NCI-H82 treated with DMSO at 0.1 percent for 48 hours (cell line): ENCODE results near the gene RYR2.

Experiments used
- DNase-seq: peaks from one replicate; lab custom pipeline; 2025; ENCODE audit not compliant: unreplicated experiment; lab: John Stamatoyannopoulos, UW

The RYR2 gene

DNA sequence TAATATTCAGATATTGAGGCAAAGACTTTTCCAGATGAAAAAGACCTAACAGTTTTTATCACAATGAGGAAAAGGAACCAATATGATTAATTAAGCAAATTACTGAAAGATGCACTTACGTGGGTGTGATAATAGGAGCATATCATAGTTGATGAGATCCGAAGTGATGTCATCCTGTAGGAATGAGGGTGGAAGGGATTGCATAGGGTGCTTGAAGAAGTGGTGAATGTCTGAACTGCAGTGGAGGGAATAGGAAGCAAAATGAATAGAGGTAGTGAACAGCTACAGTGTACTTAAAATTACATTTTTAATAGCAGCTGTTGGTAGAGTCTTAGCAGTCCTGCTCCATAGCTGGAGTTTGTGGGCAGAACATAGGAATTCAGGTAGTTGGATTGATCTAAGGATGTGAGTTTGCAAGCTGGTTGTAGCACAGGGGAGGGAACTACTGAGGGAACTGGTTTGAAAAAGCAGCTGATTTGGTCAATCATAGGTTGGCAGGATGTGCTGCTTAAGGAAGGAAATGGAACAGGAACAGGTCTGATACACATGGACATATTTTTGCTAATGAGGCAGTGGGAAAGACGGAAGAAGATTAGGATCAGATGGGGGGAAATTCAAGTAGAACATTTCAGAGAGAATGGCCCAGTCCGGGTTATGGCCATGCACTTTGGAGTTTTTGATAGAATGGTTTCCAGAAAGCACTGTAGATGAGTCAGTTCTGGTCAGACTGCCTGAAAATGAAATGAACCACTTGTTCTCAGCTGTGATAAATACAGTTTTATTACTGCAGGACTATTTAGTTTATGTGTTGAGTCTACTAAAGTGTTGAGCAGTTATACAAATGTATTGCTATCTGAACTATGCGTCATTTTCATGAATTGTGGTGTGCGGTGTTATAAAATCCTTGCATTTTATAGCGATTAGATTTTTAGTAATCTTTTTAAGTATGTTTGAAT, 155.8 kb downstream of the RYR2 start:
- no peak for DNase-seq

DNA sequence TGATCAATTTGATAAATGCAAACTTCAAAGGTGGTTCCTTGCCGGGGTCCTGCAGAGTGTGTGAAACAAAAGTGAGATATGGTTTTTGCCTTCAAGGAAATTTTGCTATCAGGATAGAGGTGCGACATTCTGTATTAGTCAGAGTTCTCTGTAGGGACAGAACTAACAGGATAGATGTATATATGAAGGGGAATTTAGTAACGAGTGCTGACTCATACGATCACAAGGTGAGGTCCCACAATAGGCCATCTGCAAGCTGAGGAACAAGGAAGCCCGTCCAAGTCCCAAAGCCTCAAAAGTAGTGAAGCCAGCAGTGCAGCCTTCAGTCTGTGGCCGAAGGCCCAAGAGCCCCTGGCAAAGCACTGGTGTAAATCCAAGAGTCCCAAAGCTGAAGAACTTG, 157.0 kb downstream of the RYR2 start:
- DNase-seq: no peak

DNA sequence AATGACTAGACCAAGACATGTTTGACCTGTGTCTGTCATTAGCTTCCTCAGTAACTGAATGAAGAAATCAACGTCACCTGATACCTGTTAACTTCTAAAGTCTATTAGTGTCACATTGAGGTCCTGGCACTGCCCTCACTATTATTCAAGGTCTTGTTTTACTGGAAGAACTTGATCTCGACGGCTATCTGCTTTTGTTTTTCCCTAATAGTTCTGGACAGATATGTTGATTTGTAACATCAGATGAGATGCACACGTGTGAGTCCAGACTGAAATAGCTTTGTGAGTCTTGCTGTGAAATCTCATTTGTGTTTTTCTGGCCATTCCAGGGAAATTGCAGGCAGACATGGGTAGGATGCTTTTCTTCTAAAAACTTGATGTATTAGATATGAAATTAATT, 159.2 kb downstream of the RYR2 start:
- DNase-seq: no peak

DNA sequence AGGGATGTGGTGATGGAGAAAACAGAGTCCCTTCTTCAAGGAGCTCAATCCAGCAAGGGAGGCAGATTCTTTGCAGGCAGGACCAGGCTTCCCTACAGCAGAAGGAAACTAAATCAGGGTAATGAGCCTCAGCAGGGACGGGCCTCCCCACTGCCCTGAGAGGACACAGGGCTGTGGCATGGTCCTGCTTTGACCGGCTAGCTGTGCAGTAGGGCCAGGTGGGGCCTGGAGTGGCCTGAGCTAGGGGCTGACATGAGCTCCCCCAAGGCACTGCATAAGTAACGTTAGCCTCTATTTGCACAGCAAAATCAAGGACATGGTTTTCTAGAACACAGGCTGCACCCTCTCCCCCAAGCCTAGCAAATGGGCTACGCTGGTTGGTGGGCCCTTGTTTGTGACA, 162.9 kb downstream of the RYR2 start:
- no peak for DNase-seq

DNA sequence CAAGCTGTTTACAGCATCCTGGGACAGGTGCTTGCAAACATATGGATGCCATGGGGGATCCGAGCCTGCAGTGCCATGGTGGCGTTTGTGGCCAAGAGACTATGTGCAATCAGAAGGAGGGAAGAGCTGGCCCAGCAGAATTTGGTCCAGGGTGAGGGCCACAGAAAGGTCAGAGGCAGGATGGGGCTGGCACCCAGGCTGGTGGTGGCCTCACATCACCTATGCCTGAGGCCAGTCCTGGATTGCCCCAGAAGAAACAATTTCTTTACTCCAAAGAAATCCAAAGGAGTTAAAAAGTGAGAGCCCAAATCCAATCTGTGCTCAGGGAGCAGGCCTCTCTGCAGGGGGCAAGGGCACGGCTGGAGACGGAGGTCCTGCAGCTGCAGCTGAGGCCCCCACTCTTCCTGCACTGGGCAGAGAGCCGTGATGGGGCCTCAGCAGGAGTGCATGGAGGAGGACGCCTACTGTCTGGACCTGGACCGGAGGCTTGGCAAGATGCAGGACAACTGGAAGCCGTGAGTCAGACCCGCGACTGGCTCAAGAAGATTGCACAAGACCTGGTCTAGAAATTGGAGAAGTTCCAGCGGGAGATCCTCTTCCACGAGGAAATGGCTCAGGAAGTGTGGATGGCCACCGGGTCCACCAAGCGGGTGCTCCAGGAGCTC, 163.5 kb downstream of the RYR2 start:
- no peak for DNase-seq

DNA sequence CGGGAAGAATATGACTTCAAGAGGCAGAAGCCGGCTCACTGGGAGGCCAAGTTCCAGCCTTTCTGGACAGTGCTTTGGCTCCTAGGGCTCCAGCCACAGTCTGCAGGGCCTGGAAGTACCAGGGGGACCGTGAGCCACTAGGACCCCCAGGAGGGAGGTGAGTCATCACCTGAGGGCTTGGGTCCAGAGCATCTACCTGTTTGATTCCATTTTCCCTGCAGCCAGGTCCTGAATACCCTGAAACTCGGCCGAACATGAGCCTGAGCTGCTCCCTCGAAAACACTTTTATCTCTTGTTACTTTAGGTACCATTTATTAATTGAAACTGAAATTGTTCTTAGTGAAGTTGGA, 164.1 kb downstream of the RYR2 start:
- DNase-seq: no peak

DNA sequence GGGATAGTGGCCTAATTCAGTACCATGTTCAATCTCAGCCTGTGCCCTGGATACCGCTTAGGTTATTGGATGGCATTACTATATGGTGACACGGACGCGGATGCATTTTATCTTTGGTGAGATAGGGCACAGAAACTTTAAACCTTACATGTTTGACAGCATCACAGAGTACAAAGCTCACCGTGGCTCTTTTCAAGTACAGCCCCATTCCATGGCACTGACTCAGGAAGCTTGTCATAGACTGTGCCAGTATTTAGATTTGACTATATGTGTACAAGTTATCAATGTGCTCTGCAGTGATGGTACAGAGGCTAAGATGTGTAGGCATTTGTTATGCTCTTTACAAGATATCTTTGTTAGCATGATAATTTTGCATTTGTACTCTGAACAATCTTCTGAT, 169.0 kb downstream of the RYR2 start:
- DNase-seq: no peak

DNA sequence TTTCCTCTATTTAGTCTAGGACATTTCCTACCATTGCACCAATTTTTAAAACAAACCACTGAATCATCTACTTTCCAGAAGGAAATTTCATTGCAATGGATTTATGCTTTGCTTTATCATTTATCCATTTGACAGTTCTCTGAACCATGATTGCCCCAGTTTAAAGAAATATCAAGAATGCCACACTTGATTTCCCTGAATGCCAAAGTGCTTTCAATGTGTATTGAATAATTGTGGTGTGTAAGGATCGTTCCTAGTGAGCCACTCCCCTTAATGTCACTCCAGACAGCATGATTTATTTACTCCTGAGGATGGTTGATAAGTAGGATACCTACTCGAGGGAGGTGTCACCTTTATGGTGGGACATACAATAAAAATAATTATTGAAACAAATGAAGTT, 169.6 kb downstream of the RYR2 start:
- no peak for DNase-seq

DNA sequence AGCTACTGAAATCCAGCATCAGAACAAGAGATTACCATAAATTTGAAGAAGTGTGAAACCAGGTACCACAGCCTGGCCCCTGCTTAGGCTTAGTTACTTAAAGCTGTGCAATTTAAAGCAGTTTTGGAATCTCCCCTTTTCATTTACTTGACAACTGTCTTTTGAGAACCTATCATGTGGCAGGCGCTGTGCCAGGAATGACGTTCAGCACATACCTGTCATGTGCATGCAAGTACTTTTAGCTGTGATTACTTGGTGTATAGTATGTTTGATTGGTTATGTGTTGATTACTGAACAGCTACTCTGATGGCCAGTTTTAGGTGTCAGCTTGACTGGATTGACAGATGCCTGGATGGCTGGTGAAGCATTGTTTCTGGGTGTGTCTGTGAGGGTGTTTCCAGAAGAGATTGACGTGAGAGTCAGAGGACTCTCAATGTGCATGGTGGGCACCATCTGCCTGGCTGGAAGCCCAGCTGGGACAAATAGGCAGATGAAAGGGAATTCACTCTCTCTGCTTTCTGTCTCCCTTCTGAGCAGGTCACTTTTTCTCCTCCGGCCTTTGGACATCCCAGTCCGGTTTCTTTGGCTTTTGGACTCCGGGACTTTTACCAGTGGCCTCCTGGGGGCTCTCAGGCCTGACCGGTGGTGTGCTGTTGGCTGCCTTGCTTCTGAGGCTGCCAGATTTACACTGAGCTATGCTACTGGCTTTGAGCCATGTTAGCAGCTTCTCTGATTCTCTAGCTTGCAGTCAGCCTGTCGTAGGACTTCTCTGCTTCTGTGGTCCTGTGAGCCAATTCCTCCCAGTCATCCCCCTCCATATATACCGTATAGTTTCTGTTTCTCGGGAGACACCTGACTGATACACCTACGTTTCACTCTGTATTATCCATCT, 178.0 kb downstream of the RYR2 start:
- DNase-seq: no peak

DNA sequence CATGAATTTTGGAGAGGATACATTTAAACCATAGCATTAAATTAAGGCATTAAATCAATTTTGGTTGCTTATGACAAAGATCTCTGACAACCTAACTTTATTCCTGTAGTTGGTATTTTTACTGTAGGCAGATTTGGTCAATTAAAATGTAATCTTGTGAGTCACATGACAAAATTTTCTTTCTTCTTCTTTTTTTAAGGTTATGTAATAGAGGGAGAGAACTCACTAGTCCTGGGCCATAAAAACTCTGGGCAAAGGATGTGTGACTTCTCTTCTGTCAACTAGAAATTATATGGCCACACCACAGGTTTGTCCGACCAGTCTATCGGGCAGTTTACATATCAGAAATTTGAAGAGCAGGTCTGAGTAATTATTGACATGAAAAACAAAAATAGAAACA, 181.4 kb downstream of the RYR2 start:
- no peak for DNase-seq

DNA sequence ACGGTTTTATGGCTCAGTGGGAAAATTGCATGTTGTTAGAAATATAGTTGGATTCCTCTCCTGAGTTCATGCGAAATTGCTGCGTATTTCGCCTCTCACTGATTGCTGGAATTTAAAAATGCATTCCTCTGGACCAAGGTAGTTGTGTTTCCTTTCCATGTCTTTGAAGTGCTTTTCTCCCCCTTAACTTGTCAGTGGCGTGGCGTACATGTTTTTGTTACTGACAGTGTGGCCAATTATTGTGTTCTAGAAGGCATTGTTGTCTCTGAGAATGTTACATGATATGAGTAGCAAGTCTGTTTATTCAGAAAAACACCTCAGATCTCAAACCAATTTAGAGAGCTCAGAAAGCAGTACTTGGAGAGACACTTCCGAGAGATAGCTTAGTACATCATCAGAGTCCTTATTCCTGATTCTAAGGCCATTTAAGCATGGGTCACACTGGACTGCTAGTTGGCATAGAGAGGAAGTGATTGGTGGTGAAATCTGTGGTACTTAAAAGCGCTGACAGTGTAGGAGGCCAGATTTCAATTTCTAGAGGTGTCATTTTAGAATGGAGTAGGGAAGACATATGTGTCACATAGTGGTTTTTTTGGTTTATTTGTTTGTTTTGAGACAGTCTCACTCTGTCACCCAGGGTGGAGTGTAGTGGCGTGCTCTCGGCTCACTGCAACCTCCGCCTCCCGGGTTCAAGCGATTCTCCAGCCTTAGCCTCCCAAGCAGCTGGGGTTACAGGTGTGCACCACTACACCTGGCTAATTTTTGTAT, 184.4 kb downstream of the RYR2 start:
- no peak for DNase-seq

DNA sequence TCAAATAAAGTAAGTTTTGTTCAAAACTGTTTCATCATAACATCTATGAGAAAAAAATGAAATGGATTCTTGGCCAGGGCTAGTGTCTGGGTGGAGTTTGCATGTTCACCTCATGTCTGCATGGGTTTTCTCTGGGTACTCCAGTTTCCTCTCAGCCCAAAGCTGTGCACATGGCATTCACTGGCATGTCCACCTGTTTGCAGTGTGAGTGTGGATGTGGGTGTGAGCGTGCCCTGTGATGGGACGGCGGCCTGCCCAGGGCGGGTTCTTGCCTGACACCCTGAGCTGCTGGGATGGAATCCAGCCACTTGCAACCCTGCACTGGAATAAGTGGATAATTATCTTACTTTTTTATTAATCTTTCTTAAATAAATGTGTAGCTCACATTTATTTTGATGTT, 185.5 kb downstream of the RYR2 start:
- no peak for DNase-seq

DNA sequence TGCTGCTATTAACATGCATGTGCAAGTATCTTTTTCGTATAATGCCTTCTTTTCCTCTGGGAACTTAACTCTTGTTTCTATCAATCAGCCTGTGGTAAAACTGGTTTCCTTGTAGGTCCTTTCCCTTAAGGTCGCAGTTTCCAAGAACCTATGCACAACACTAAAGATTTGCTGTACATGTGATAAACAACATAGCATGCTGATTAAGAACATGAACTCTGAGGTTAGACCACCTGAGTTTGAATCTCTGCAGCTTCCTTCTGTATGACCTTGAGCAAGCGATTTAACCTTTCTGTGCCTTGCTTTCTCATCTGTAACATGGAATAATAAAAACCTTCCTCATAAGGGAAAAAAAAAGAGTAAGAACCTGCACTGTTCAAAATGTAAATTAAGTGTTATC, 186.4 kb downstream of the RYR2 start:
- DNase-seq: no peak

DNA sequence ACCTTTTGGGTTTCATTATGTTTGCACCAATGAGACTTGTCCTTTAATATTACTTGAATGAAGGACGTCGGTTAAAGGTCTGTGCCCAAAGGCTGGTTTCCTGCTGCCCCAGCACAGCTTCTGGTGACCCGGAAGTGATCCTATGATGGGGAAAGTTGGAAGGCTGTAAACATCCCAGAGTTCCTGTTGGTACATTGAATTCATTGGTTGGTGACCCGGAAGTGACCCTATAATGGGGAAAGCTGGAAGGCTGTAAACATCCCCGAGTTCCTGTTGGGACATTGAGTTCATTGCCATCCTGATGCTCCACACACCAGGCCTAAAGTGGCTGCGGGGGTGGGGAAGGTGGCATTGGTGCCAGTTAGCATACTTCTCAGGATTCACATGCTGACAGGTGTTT, 187.3 kb downstream of the RYR2 start:
- DNase-seq: no peak

DNA sequence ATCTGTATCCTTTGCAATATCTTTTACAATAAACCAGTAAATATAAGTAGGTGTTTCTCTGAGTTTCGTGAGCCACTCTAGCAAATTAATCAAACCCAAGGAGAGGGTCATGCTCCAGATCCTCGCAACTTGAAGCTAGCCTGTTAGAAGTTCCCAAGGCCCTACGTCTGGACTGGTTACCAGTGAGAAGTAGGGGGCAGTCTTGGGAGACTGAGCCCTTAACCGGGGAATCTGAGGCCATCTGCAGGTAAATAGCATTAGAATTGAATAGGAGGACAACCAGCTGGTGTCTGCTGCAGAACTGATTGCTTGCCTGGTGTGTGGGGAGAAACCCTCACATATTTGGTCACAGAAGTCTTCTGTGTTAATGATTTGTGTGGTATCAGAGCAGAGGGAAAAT, 190.5 kb downstream of the RYR2 start:
- DNase-seq: no peak

DNA sequence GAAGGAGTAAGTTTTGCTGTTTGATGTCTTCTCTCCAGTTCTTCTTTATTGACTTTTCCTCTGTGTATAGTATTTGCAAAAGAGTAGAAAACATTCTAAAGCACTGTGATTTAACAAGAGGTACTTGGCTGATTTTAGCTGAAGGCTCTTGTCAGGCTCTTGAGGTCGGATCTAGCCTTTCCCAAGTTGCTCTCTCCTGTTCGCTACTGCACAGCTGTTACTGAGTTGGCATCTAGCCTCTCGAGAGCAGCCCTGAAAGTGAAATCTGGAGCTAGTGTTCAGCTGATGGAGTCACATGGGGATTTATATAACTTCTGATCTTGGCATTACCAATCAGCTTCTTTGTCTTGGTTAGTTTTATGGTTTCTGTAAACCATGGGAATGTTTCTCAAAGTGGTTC, 193.1 kb downstream of the RYR2 start:
- DNase-seq: no peak

DNA sequence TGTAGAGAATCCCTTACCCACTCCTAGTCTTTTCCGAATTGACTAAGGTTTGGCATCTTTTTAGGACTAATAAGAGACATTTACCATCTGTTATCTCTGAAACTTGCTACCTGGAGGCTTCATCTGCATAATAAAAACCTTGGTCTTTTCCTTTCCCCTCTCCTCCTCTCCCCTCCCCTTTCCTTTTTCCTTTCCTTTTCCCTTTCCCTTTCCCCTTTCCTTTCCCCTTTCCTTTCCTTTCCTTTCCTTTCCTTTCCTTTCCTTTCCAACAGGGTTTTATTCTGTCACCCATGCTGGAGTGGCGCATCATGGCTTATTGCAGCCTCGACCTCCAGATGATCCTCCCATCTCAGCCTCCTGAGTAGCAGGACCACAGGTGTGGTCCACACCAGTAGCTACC, 195.7 kb downstream of the RYR2 start:
- DNase-seq: no peak

DNA sequence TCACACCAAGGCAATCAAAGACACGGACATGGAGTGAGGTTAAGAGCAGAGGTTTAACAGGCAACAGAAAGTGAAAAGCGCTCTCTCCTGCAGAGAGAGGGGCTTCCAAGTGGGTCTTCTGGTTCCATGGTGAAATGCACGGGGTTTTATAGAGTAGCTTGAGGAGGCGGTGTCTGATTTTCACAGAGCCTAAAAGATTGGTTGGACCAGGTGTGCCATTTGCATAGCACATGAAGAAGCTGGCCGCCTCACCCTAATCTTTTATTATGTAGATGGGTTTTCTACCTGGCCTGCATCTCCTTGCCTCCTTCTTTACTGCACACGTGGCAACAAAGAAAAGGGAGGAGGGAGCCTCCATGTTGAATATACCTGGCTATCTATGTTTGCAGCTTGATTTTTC, 197.3 kb downstream of the RYR2 start:
- no peak for DNase-seq

DNA sequence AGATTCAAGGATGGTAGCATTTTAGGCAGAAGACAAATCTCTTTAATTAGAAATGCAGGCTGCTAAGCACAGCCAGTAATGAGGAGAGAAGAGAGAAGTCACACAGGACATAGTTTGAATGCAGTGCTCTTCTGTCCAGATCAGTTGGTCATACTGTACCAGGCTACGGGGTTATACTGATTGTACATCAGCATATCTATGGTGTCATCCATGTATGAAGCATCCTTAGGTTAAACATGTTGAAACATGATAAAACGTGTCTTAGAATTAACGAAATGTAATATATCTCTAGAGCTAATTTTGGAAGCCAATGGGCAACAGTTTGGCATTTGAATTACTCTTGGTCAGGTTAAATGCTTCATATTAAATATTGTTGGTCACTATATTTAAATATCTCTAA, 199.1 kb downstream of the RYR2 start:
- no peak for DNase-seq

DNA sequence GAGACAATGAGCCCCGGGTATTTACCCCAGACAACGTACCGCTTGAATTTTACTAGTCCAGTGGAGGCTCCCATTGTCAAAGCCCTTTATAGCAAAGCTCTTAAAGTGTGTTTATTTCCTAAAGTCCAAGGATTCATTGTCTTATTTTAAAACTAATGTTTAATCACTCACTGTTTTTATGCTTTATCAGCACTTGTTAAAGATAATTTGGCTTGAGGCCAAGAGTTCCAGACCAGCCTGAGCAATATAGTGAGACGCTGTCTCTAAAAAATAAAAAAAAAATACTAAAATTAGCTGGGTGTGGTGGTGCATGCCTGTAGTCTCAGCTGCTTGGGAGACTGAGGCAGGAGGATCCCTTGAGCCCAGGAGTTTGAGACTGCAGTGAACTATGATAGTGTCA, 202.8 kb downstream of the RYR2 start:
- no peak for DNase-seq

DNA sequence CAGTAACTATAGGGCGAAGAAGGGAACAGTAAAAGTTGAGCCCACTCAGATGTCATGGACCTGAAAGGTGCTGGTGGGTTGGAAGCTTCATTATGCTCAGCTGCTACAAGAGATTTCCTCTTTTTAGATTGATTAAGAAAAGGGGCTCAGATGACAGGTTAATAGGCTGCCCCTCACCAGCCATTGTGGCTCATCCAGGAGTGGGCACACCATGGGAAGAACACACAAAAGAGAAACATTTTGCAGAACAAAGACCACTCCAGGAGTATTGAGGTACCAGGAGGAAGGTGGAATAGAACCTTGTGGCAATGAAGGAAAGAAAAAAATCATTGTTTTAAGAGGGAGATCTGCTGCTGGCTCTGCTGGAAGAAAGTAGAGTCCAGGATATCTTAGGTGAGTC, 205.5 kb downstream of the RYR2 start:
- no peak for DNase-seq
